ENCODE results near the gene PCTP.

PCTP gene

GRCh38 chr17:55818026-55818425 lies 67.2 kb downstream of the PCTP start:
- Histone ChIP-seq H4K8ac (ENCODE audit: low read length) (no peak overlapping the region), H2AFZ (ENCODE audit: low read depth, low read length) (no peak overlapping the region), H3K4me3 (ENCODE audit: insufficient read depth in 1 of 2, low read depth in 1 of 2, low read length in 2 of 2) (no peak overlapping the region), H3K79me1 (replicated peaks; ENCODE audit: low read length, poor library complexity, severe bottlenecking) (no peaks in the 10 kb centered on the region), H3K23ac (ENCODE audit: low read length in 2 of 2) (no peak overlapping the region), H3K14ac (ENCODE audit: low read length in 2 of 2) (no peak overlapping the region), H3K4ac (ENCODE audit: low read depth in 1 of 2, low read length in 2 of 2) (no peak overlapping the region), H2BK5ac (ENCODE audit: low read depth, low read length, poor library complexity, severe bottlenecking) (no peak overlapping the region), H4K91ac (ENCODE audit: low read length) (no peak overlapping the region), H3K18ac (ENCODE audit: low read depth in 1 of 2, low read length in 2 of 2) (no peak overlapping the region), H3K9me3 (ENCODE audit: control insufficient read depth, low read length) (no peaks in the 10 kb centered on the region), H2AK5ac (ENCODE audit: low read length, severe bottlenecking) (no peak overlapping the region), H3K36me3 (ENCODE audit: control insufficient read depth in 1 of 2, insufficient read depth in 2 of 2, low read depth in 1 of 2, low read length in 2 of 2) (no peaks in the 10 kb centered on the region), H3K4me2 (ENCODE audit: low read length, poor library complexity, severe bottlenecking) (no peak overlapping the region), H2BK120ac (ENCODE audit: low read depth, low read length) (no peak overlapping the region), H2BK15ac (ENCODE audit: low read depth, poor library complexity, severe bottlenecking) (no peak overlapping the region), H2BK12ac (ENCODE audit: low read length in 2 of 2) (no peak overlapping the region), H3K27me3 (ENCODE audit: control insufficient read depth in 1 of 2, insufficient read depth in 1 of 2, low read length in 2 of 2) (no peaks in the 10 kb centered on the region), H3K27ac (ENCODE audit: low read length, poor library complexity, severe bottlenecking) (no peak overlapping the region), H3K9ac (ENCODE audit: low read length) (no peak overlapping the region), H3K4me1 (ENCODE audit: control insufficient read depth, insufficient read depth, low read depth, low read length) (no peaks in the 10 kb centered on the region)
- 73% methylated on average over 3 of the region's 3 CpGs for WGBS
- DNase-seq, result no peak

- Histone ChIP-seq H2BK15ac (ENCODE audit: low read depth, poor library complexity, severe bottlenecking) (no peak overlapping the region), H3K4ac (ENCODE audit: low read depth in 1 of 2, low read length in 2 of 2) (no peak overlapping the region), H3K4me1 (ENCODE audit: control insufficient read depth, insufficient read depth, low read depth, low read length) (no peaks in the 10 kb centered on the region), H2AFZ (ENCODE audit: low read depth, low read length) (no peak overlapping the region), H2AK5ac (ENCODE audit: low read length, severe bottlenecking) (no peak overlapping the region), H3K27ac (ENCODE audit: low read length, poor library complexity, severe bottlenecking) (no peak overlapping the region), H3K9ac (ENCODE audit: low read length) (no peak overlapping the region), H3K9me3 (ENCODE audit: control insufficient read depth, low read length) (no peaks in the 10 kb centered on the region), H3K23ac (ENCODE audit: low read length in 2 of 2) (no peak overlapping the region), H3K4me2 (ENCODE audit: low read length, poor library complexity, severe bottlenecking) (no peak overlapping the region), H3K18ac (ENCODE audit: low read depth in 1 of 2, low read length in 2 of 2) (no peak overlapping the region), H3K36me3 (ENCODE audit: control insufficient read depth in 1 of 2, insufficient read depth in 2 of 2, low read depth in 1 of 2, low read length in 2 of 2) (no peaks in the 10 kb centered on the region), H3K27me3 (ENCODE audit: control insufficient read depth in 1 of 2, insufficient read depth in 1 of 2, low read length in 2 of 2) (no peaks in the 10 kb centered on the region), H2BK5ac (ENCODE audit: low read depth, low read length, poor library complexity, severe bottlenecking) (no peak overlapping the region), H2BK12ac (ENCODE audit: low read length in 2 of 2) (no peak overlapping the region), H4K91ac (ENCODE audit: low read length) (no peak overlapping the region), H3K14ac (ENCODE audit: low read length in 2 of 2) (no peak overlapping the region), H2BK120ac (ENCODE audit: low read depth, low read length) (no peak overlapping the region), H3K4me3 (ENCODE audit: insufficient read depth in 1 of 2, low read depth in 1 of 2, low read length in 2 of 2) (no peak overlapping the region), H3K79me1 (replicated peaks; ENCODE audit: low read length, poor library complexity, severe bottlenecking) (no peaks in the 10 kb centered on the region), H4K8ac (ENCODE audit: low read length) (no peak overlapping the region)
- no peak for DNase-seq
- 60% methylated on average over 3 of the region's 5 CpGs for WGBS
Measured at GRCh38 chr17:55818451-55819375, 67.9 kb downstream of the PCTP start.

GRCh38 chr17:55820675-55821074 lies 69.8 kb downstream of the PCTP start:
- Histone ChIP-seq H2BK120ac (ENCODE audit: low read depth, low read length) (no peak overlapping the region), H3K14ac (ENCODE audit: low read length in 2 of 2) (no peak overlapping the region), H2BK12ac (ENCODE audit: low read length in 2 of 2) (no peak overlapping the region), H2AK5ac (ENCODE audit: low read length, severe bottlenecking) (no peak overlapping the region), H3K9ac (ENCODE audit: low read length) (no peak overlapping the region), H3K36me3 (ENCODE audit: control insufficient read depth in 1 of 2, insufficient read depth in 2 of 2, low read depth in 1 of 2, low read length in 2 of 2) (no peaks in the 10 kb centered on the region), H2BK5ac (ENCODE audit: low read depth, low read length, poor library complexity, severe bottlenecking) (no peak overlapping the region), H3K23ac (ENCODE audit: low read length in 2 of 2) (no peak overlapping the region), H2AFZ (ENCODE audit: low read depth, low read length) (no peak overlapping the region), H3K9me3 (ENCODE audit: control insufficient read depth, low read length) (no peaks in the 10 kb centered on the region), H4K8ac (ENCODE audit: low read length) (no peak overlapping the region), H3K18ac (ENCODE audit: low read depth in 1 of 2, low read length in 2 of 2) (no peak overlapping the region), H3K4me3 (ENCODE audit: insufficient read depth in 1 of 2, low read depth in 1 of 2, low read length in 2 of 2) (no peak overlapping the region), H3K27me3 (ENCODE audit: control insufficient read depth in 1 of 2, insufficient read depth in 1 of 2, low read length in 2 of 2) (no peaks in the 10 kb centered on the region), H4K91ac (ENCODE audit: low read length) (no peak overlapping the region), H3K79me1 (replicated peaks; ENCODE audit: low read length, poor library complexity, severe bottlenecking) (no peaks in the 10 kb centered on the region), H3K4me1 (ENCODE audit: control insufficient read depth, insufficient read depth, low read depth, low read length) (no peaks in the 10 kb centered on the region), H3K27ac (ENCODE audit: low read length, poor library complexity, severe bottlenecking) (no peak overlapping the region), H3K4ac (ENCODE audit: low read depth in 1 of 2, low read length in 2 of 2) (no peak overlapping the region), H3K4me2 (ENCODE audit: low read length, poor library complexity, severe bottlenecking) (no peak overlapping the region), H2BK15ac (ENCODE audit: low read depth, poor library complexity, severe bottlenecking) (no peak overlapping the region)
- no peak for DNase-seq

- H3K23ac ChIP-seq (ENCODE audit: low read length in 2 of 2), result no peak overlapping the region
- H3K9ac ChIP-seq (ENCODE audit: low read length), result no peak overlapping the region
- H2BK120ac ChIP-seq (ENCODE audit: low read depth, low read length), result no peak overlapping the region
- H2BK12ac ChIP-seq (ENCODE audit: low read length in 2 of 2), result no peak overlapping the region
- no peak overlapping the region for H3K27ac ChIP-seq (ENCODE audit: low read length, poor library complexity, severe bottlenecking)
- no peak overlapping the region for H2BK5ac ChIP-seq (ENCODE audit: low read depth, low read length, poor library complexity, severe bottlenecking)
- H2AFZ ChIP-seq (ENCODE audit: low read depth, low read length), result no peak overlapping the region
- no peaks in the 10 kb centered on the region for H3K36me3 ChIP-seq (ENCODE audit: control insufficient read depth in 1 of 2, insufficient read depth in 2 of 2, low read depth in 1 of 2, low read length in 2 of 2)
- no peak overlapping the region for H3K4ac ChIP-seq (ENCODE audit: low read depth in 1 of 2, low read length in 2 of 2)
- no peak overlapping the region for H3K18ac ChIP-seq (ENCODE audit: low read depth in 1 of 2, low read length in 2 of 2)
- no peak overlapping the region for H3K4me3 ChIP-seq (ENCODE audit: insufficient read depth in 1 of 2, low read depth in 1 of 2, low read length in 2 of 2)
- H3K9me3 ChIP-seq (ENCODE audit: control insufficient read depth, low read length), result no peaks in the 10 kb centered on the region
- no peaks in the 10 kb centered on the region for H3K79me1 ChIP-seq (replicated peaks; ENCODE audit: low read length, poor library complexity, severe bottlenecking)
- no peaks in the 10 kb centered on the region for H3K4me1 ChIP-seq (ENCODE audit: control insufficient read depth, insufficient read depth, low read depth, low read length)
- H3K27me3 ChIP-seq (ENCODE audit: control insufficient read depth in 1 of 2, insufficient read depth in 1 of 2, low read length in 2 of 2), result no peaks in the 10 kb centered on the region
- H4K8ac ChIP-seq (ENCODE audit: low read length), result no peak overlapping the region
- H3K14ac ChIP-seq (ENCODE audit: low read length in 2 of 2), result no peak overlapping the region
- H2BK15ac ChIP-seq (ENCODE audit: low read depth, poor library complexity, severe bottlenecking), result no peak overlapping the region
- DNase-seq, result no peak
- WGBS, result 78% methylated on average over 4 of the region's 4 CpGs
- H3K4me2 ChIP-seq (ENCODE audit: low read length, poor library complexity, severe bottlenecking), result no peak overlapping the region
- no peak overlapping the region for H4K91ac ChIP-seq (ENCODE audit: low read length)
- H2AK5ac ChIP-seq (ENCODE audit: low read length, severe bottlenecking), result no peak overlapping the region
Measured at GRCh38 chr17:55822028-55822427, 71.2 kb downstream of the PCTP start.

Measured in mesenchymal stem cell (in vitro differentiated cells and primary cell).